CD14-positive monocyte (primary cell): ENCODE measurements around the gene REPIN1. TPM values are rescaled to one million over a fixed set of nuclear protein-coding genes. Genes with fewer than 3 reads are reported as not detected.

Experiments used
- DNase-seq, 3 donors: peaks; one replicate each; pipeline ENCODE4 v3.0.0-alpha.2; 2011 to 2022
- H2AFZ ChIP-seq: 2 replicates; pipeline ENCODE4 v1.6.0; 2012; ENCODE audit warnings: mild to moderate bottlenecking, low read depth, low read length, inconsistent platforms; ENCODE audit not compliant: insufficient read depth, poor library complexity, severe bottlenecking
- H3K27ac ChIP-seq, 2 donors: 1 replicate in 1 of 2; 2 replicates in 1 of 2; pipeline ENCODE4 v1.5.1; 2012 to 2013; ENCODE audit warnings: low read length in 2 of 2, control low read depth in 1 of 2, inconsistent platforms in 1 of 2, low read depth in 1 of 2, mild to moderate bottlenecking in 1 of 2
- H3K27me3 ChIP-seq, 2 donors: one replicate each; pipeline versions ENCODE4 v1.6.0 to v1.6.1; 2011 to 2013; ENCODE audit warnings: low read length in 2 of 2; ENCODE audit not compliant: control insufficient read depth in 2 of 2, insufficient read depth in 2 of 2
- H3K36me3 ChIP-seq, 2 donors: replicated peaks in 1 of 2; 1 replicate in 1 of 2; 2 replicates in 1 of 2; pipeline versions ENCODE4 v1.5.1 to v1.6.1; 2012 to 2013; ENCODE audit warnings: low read length in 2 of 2, control low read depth in 1 of 2, inconsistent platforms in 1 of 2, mild to moderate bottlenecking in 1 of 2; ENCODE audit not compliant: insufficient read depth in 2 of 2, control insufficient read depth in 1 of 2
- H3K4me1 ChIP-seq, 2 donors: 1 replicate in 1 of 2; 2 replicates in 1 of 2; pipeline versions ENCODE4 v1.5.1 to v1.6.1; 2012 to 2013; ENCODE audit warnings: low read length in 2 of 2, control low read depth in 1 of 2, inconsistent platforms in 1 of 2, mild to moderate bottlenecking in 1 of 2, moderate library complexity in 1 of 2; ENCODE audit not compliant: insufficient read depth in 2 of 2, control insufficient read depth in 1 of 2
- H3K4me2 ChIP-seq: replicated peaks from 2 replicates; pipeline ENCODE3; 2012; ENCODE audit warnings: low read length, moderate library complexity, mild to moderate bottlenecking; ENCODE audit not compliant: poor library complexity, severe bottlenecking; ENCODE audit errors: extremely low read depth
- H3K4me3 ChIP-seq, 3 experiments: fragments of 200-600 bp in 1 of 3; sonication (generic) in 1 of 3; replicated peaks in 1 of 3; 1 replicate in 2 of 3; 2 replicates in 1 of 3; pipeline ENCODE4 v1.5.1; 2011 to 2013; ENCODE audit warnings: low read length in 3 of 3, mild to moderate bottlenecking in 3 of 3, control low read depth in 2 of 3, low read depth in 2 of 3, inconsistent platforms in 1 of 3, moderate library complexity in 1 of 3
- H3K79me2 ChIP-seq: 2 replicates; pipeline ENCODE4 v1.6.0; 2012; ENCODE audit warnings: mild to moderate bottlenecking, control low read depth, inconsistent platforms, low read length, moderate library complexity; ENCODE audit not compliant: insufficient read depth
- H3K9ac ChIP-seq: 2 replicates; pipeline ENCODE4 v1.6.0; 2017; ENCODE audit warnings: low read length, mild to moderate bottlenecking; ENCODE audit not compliant: insufficient read depth, poor library complexity, severe bottlenecking
- H3K9me3 ChIP-seq, 2 donors: replicated peaks in 1 of 2; 1 replicate in 1 of 2; 2 replicates in 1 of 2; pipeline versions ENCODE4 v1.5.1 to v1.6.1; 2012 to 2013; ENCODE audit warnings: low read length in 2 of 2, control low read depth in 1 of 2; ENCODE audit not compliant: control insufficient read depth in 1 of 2, insufficient read depth in 1 of 2
- H4K20me1 ChIP-seq: 2 replicates; pipeline ENCODE4 v1.6.0; 2012; ENCODE audit warnings: mild to moderate bottlenecking, low read length, control low read depth, moderate library complexity; ENCODE audit not compliant: insufficient read depth
- H3K27ac Mint-ChIP-seq, 7 donors: one replicate each; pipeline ENCODE4 v1.8.0; 2020; ENCODE audit warnings: mild to moderate bottlenecking in 7 of 7, mixed read lengths in 7 of 7, moderate library complexity in 6 of 7, inconsistent platforms in 2 of 7
- H3K27me3 Mint-ChIP-seq, 3 donors: one replicate each; pipeline ENCODE4 v1.8.0; 2021 to 2022; ENCODE audit warnings: low read depth in 3 of 3, mild to moderate bottlenecking in 3 of 3, mixed read lengths in 3 of 3, moderate library complexity in 3 of 3, inconsistent platforms in 1 of 3
- H3K36me3 Mint-ChIP-seq, 2 donors: one replicate each; pipeline ENCODE4 v1.8.0; 2020; ENCODE audit warnings: mixed read lengths in 2 of 2, inconsistent platforms in 1 of 2, mild to moderate bottlenecking in 1 of 2
- H3K4me1 Mint-ChIP-seq: one replicate; pipeline ENCODE4 v1.8.0; 2020; ENCODE audit warnings: mild to moderate bottlenecking, mixed read lengths
- H3K4me3 Mint-ChIP-seq, 2 donors: one replicate each; pipeline ENCODE4 v1.8.0; 2020; ENCODE audit warnings: mild to moderate bottlenecking in 2 of 2, mixed read lengths in 2 of 2, moderate library complexity in 1 of 2
- H3K9me3 Mint-ChIP-seq, 7 donors: one replicate each; pipeline ENCODE4 v1.8.0; 2020 to 2022; ENCODE audit warnings: mixed read lengths in 7 of 7, mild to moderate bottlenecking in 6 of 7, moderate library complexity in 6 of 7, inconsistent platforms in 2 of 7
- CTCF ChIP-seq: fragments of 200-600 bp; IDR thresholded peaks from one replicate; pipeline ENCODE4 v1.8.0; 2022; ENCODE audit warnings: antibody characterized with exemption, mild to moderate bottlenecking
- WGBS: methylation state at CpG from one replicate; pipeline ENCODE4 v1.1.5; 2013; ENCODE audit warnings: missing lambda C conversion rate; ENCODE audit not compliant: insufficient coverage; 5-methylcytosine and 5-hydroxymethylcytosine counted together
- intact Hi-C, 2 donors: fragments of 100-400 bp; cut with micrococcal nuclease; formaldehyde crosslinking; loops; one replicate each; pipeline versions ENCODE4 v1.15.0 to v1.15.1; 2023
- polyA plus RNA-seq, 3 donors: library from polyadenylated mRNA; depleted of rRNA in 1 of 3; unstranded in 2 of 3; stranded (reverse) in 1 of 3; fragments of 300-500 nt in 2 of 3; fragments of >200 nt in 1 of 3; fragmentation: Illumina TruSeq in 2 of 3; gene quantifications; 1 replicate in 2 of 3; 2 replicates in 1 of 3; pipeline ENCODE4 v1.2.3, GENCODE V29; 2012 to 2021

The REPIN1 gene
- polyA plus RNA-seq, 3 donors, result 32.7 to 42.9 (median 39.0) TPM

- peaks cover 0 to 7% of the 10 kb centered on the region in 2 donors for H3K36me3 Mint-ChIP-seq
- Histone ChIP-seq H3K4me3 (no peak overlapping the region), H3K4me1 (no peaks in the 10 kb centered on the region), H3K4me2 (no peak overlapping the region), H3K79me2 (no peaks in the 10 kb centered on the region), H3K9ac (no peak overlapping the region), H3K27me3 (no peaks in the 10 kb centered on the region), H4K20me1 (no peaks in the 10 kb centered on the region), H2AFZ (no peak overlapping the region), H3K27ac (no peak overlapping the region), H3K36me3 (no peaks in the 10 kb centered on the region), H3K9me3 (no peaks in the 10 kb centered on the region)
- H3K9me3 Mint-ChIP-seq, result peaks cover 0 to 1% (median 0%) of the 10 kb centered on the region in 7 donors
- no peak overlapping the region for H3K27ac Mint-ChIP-seq
- TF ChIP-seq CTCF, result no peak
- H3K27me3 Mint-ChIP-seq, result peaks cover 2 to 12% (median 6%) of the 10 kb centered on the region in 3 donors
- DNase-seq, result no peak
- 95% methylated on average over 18 of the region's 19 CpGs for WGBS
- H3K4me1 Mint-ChIP-seq, result peaks cover 2% of the 10 kb centered on the region
- no peak overlapping the region for H3K4me3 Mint-ChIP-seq
- intact Hi-C loops, result no loop called here
These were observed 46.8 kb downstream of the REPIN1 start for GRCh38 chr7:150415161-150416153.

DNA sequence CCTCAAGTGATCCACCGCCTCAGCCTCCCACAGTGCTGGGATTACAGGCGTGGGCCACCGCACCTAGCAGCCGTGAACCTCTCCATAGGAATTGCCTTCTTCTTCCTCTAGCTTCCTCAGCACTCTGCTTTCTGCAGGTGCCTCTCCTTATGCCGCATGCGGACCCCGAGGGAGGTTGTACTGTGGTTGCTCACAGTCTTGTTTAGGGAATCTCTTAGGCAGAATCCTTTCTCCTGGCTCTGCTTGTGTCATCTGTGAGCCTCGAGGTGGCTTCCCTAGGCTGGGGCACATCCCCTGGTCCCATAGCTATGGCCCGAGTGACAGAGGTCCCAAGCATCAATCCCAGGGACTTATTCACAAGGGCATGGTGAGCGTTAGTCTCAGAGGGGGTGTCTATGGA is 48.6 kb downstream of the REPIN1 start:
- H2AFZ ChIP-seq, result no peak overlapping the region
- H3K27ac Mint-ChIP-seq, result no peak overlapping the region
- H3K9me3 Mint-ChIP-seq, result no peaks in the 10 kb centered on the region
- no peaks in the 10 kb centered on the region for H3K27me3 ChIP-seq
- peaks cover 8% of the 10 kb centered on the region for H3K4me1 Mint-ChIP-seq
- H3K36me3 Mint-ChIP-seq, result peaks cover 0 to 1% of the 10 kb centered on the region in 2 donors
- 96% methylated on average over 9 of the region's 10 CpGs for WGBS
- peaks cover 9 to 20% (median 9%) of the 10 kb centered on the region in 3 donors for H3K27me3 Mint-ChIP-seq
- no peak overlapping the region for H3K9ac ChIP-seq
- intact Hi-C loops, result no loop called here
- peaks cover 2 to 6% of the 10 kb centered on the region in 2 donors for H3K4me1 ChIP-seq
- no peaks in the 10 kb centered on the region for H3K79me2 ChIP-seq
- no peaks in the 10 kb centered on the region for H3K36me3 ChIP-seq
- DNase-seq, result no peak
- H3K9me3 ChIP-seq, result no peaks in the 10 kb centered on the region
- H3K27ac ChIP-seq, result no peak overlapping the region
- no peak for TF ChIP-seq CTCF
- H3K4me3 ChIP-seq, result no peak overlapping the region
- no peak overlapping the region for H3K4me2 ChIP-seq
- H4K20me1 ChIP-seq, result no peaks in the 10 kb centered on the region
- no peak overlapping the region for H3K4me3 Mint-ChIP-seq
